GM19238 (cell line): ENCODE measurements around the gene MRGPRE.
"Not testable (repeated sequence)": the region's sequence is repeated elsewhere in the genome, so short reads cannot be mapped to it uniquely, and the experiment has no call there.

Experiments used
- DNase-seq: peaks from one replicate; pipeline ENCODE4 v3.0.0; 2011; ENCODE audit warnings: low spot score; ENCODE audit not compliant: insufficient read length

Gene MRGPRE

GRCh38 chr11:3231851-3232744, at the start of gene MRGPRE:
MRGPRE (minus strand) TSS chr11:3232417; CDS start chr11:3228799, 3,618 bp downstream.
- no peak for DNase-seq

- DNase-seq = not testable (repeated sequence)
These were observed 48.9 kb upstream of the MRGPRE start for GRCh38 chr11:3281146-3281545.

- DNase-seq = not testable (repeated sequence)
These were observed 48.4 kb upstream of the MRGPRE start for GRCh38 chr11:3280662-3281061.

GRCh38 chr11:3278922-3279321, 46.7 kb upstream of the MRGPRE start:
- not testable (repeated sequence) for DNase-seq

GRCh38 chr11:3273629-3274028, 41.4 kb upstream of the MRGPRE start:
- not testable (repeated sequence) for DNase-seq

GRCh38 chr11:3262548-3262947, 30.3 kb upstream of the MRGPRE start:
- not testable (repeated sequence) for DNase-seq

- not testable (repeated sequence) for DNase-seq
These were observed 29.6 kb upstream of the MRGPRE start for GRCh38 chr11:3261831-3262230.

GRCh38 chr11:3257509-3257908, 25.3 kb upstream of the MRGPRE start:
- DNase-seq = not testable (repeated sequence)

GRCh38 chr11:3255241-3255640, 23.0 kb upstream of the MRGPRE start:
- DNase-seq = not testable (repeated sequence)

- DNase-seq = not testable (repeated sequence)
These were observed 22.6 kb upstream of the MRGPRE start for GRCh38 chr11:3254773-3255172.

GRCh38 chr11:3245071-3245470, 12.9 kb upstream of the MRGPRE start:
- DNase-seq = no peak

- DNase-seq = no peak
These were observed 11.7 kb upstream of the MRGPRE start for GRCh38 chr11:3243880-3244279.

- no peak for DNase-seq
These were observed 4.9 kb upstream of the MRGPRE start for GRCh38 chr11:3237119-3237518.

- DNase-seq = no peak
These were observed 2.6 kb upstream of the MRGPRE start for GRCh38 chr11:3234846-3235245.

GRCh38 chr11:3232956-3233355, 739 bp upstream of the MRGPRE start:
- DNase-seq = no peak

GRCh38 chr11:3231550-3231850, 717 bp downstream of the MRGPRE start:
- no peak for DNase-seq

- DNase-seq = no peak
These were observed 1.3 kb downstream of the MRGPRE start for GRCh38 chr11:3230636-3231549.

- no peak for DNase-seq
These were observed 2.3 kb downstream of the MRGPRE start for GRCh38 chr11:3229673-3230630.

- no peak for DNase-seq
These were observed 3.8 kb downstream of the MRGPRE start for GRCh38 chr11:3228445-3228829.

- DNase-seq = no peak
These were observed 4.4 kb downstream of the MRGPRE start for GRCh38 chr11:3227568-3228444.
